B cell (primary cell): Measurements from ENCODE around the gene SEC14L1.

Experiments used
- CTCF ChIP-seq: fragments of 200-600 bp; IDR thresholded peaks from one replicate; pipeline ENCODE4 v1.8.0; 2022; ENCODE audit warnings: antibody characterized with exemption, mild to moderate bottlenecking
- EZH2 ChIP-seq: IDR thresholded peaks from 2 replicates; pipeline ENCODE4 v1.6.1; 2012; ENCODE audit warnings: borderline replicate concordance, low read depth, mild to moderate bottlenecking, moderate library complexity, low read length; ENCODE audit not compliant: insufficient read depth, poor library complexity, severe bottlenecking

GRCh38 chr17:77247609-77248008 lies 106.8 kb downstream of the SEC14L1 start:
- TF ChIP-seq CTCF, result no peak
- TF ChIP-seq EZH2, result no peak
